ENCODE measurements around the gene BMP6. TPM values are rescaled to one million over a fixed set of nuclear protein-coding genes. Genes with fewer than 3 reads are reported as not detected.
A peak's percentile ranks its signal among the peaks of the same experiment; 100 is the strongest.

BMP6 gene
- total RNA-seq, 4 donors from 2014 or later, result 1.7 to 8.3 (median 3.3) TPM

DNA sequence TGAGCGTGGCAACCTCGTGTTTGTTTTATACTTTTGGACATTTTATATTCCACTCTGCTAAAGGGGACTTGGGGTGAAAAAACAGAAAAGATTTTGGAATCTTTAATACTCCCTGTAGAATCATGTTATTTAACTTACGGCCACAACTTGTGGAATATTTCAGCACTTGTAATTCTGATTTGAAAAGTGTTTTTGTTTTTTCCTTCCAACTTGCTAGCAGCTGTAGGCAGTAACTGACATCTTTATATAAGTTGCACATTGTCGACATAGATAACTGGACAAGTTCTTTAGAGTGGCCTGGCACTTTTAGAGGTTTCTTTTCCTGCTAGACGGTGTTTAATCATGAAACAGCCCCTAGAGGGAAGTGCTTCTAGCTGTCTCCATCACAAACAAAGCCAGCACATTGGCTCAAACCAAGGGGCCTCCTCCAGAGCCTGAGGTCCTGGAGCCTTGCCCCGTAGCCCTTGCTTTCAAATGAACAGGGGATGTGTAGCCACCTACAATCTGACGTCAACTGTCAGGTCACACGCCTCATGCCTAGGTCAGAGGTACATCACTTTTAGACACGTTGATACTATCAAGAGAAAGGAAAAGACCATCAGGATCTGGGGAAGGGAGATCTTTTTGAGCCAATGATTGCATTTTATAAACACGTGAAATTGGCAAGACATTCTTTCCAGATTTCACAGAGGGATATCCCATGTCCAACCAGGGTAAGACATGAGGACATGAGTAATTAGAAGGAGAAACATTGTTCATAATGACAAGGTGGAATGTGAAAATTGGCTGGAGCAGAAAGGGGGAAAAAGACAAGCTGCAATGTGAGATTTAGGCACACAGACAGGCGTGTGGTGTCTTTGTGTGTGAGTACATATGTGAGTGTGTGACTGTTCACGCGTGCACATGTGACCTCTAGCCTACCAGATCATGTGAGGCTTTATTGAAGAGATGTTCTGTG lies 92.6 kb downstream of the BMP6 start:
- Histone ChIP-seq H3K36me3 (no peaks in the 10 kb centered on the region), H3K27me3 (no peaks in the 10 kb centered on the region), H3K27ac (peak overlapping the region in 1 of 4 donors; percentile 13), H3K4me3 (no peak overlapping the region), H3K4me1 (peaks cover 0 to 3% of the 10 kb centered on the region in 2 donors), H3K9me3 (no peaks in the 10 kb centered on the region)
- intact Hi-C loops (cut with DNase I; ENCODE audit: low total_unique reads), result no loop called here
- DNase-seq (no peak), ATAC-seq (no peak)
- TF ChIP-seq CTCF (IDR thresholded peaks at IDR 0.05 in 4 of 5, conservative IDR thresholded peaks at IDR 0.05 in 1 of 5), result no peak
- TF ChIP-seq POLR2A (IDR thresholded peaks at IDR 0.05), result no peak
- in situ Hi-C loops (cut with MboI; ENCODE audit: low sequenced_read_pairs in 4 of 4), result no loop called here

- intact Hi-C loops (cut with DNase I; ENCODE audit: low total_unique reads), result no loop called here
- TF ChIP-seq CTCF (IDR thresholded peaks at IDR 0.05 in 4 of 5, conservative IDR thresholded peaks at IDR 0.05 in 1 of 5) (no peak), POLR2A (IDR thresholded peaks at IDR 0.05) (no peak)
- Histone ChIP-seq H3K4me1 (peaks cover 0 to 3% of the 10 kb centered on the region in 2 donors), H3K9me3 (no peaks in the 10 kb centered on the region), H3K27ac (no peak overlapping the region), H3K27me3 (no peaks in the 10 kb centered on the region), H3K36me3 (no peaks in the 10 kb centered on the region), H3K4me3 (no peak overlapping the region)
- DNase-seq (no peak), ATAC-seq (no peak)
- in situ Hi-C loops (cut with MboI; ENCODE audit: low sequenced_read_pairs in 4 of 4), result no loop called here
Observed at GRCh38 chr6:7819431-7820015, 93.6 kb downstream of the BMP6 start.

DNA sequence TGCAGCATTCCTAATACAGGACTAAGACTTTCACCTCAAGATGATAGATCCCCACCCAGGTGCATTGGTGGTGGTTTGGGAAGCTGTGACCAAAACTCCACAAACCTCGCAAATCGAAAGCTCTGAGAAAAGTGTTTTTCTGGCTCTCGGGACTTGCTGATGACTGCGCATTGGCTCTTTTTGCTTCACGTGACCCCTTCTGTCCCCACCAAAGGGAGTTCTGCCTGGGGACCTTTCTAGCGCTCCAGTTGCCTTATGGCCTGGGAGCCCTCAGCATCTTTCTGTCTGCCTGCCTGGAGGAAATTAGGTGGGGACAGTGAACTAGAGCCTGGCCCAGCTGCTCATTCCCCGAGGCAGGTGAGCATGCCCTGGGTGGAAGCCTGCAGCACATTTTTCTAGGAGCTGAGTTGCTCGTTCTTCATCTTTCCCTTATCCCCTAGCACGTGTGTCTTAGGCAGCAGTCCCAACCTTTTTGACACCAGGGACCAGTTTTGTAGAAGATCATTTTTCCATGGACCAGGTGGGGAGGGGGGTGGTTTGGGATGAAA lies 94.5 kb downstream of the BMP6 start:
- no peak overlapping the region for H3K4me3 ChIP-seq
- H3K9me3 ChIP-seq, result no peaks in the 10 kb centered on the region
- peaks cover 0 to 3% of the 10 kb centered on the region in 2 donors for H3K4me1 ChIP-seq
- intact Hi-C loops (cut with DNase I; ENCODE audit: low total_unique reads) (no loop called here), in situ Hi-C loops (cut with MboI; ENCODE audit: low sequenced_read_pairs in 4 of 4) (no loop called here)
- no peak for ATAC-seq
- no peak for DNase-seq
- no peaks in the 10 kb centered on the region for H3K27me3 ChIP-seq
- no peak for TF ChIP-seq POLR2A (IDR thresholded peaks at IDR 0.05)
- TF ChIP-seq CTCF (IDR thresholded peaks at IDR 0.05 in 4 of 5, conservative IDR thresholded peaks at IDR 0.05 in 1 of 5), result no peak
- no peaks in the 10 kb centered on the region for H3K36me3 ChIP-seq
- no peak overlapping the region for H3K27ac ChIP-seq

DNA sequence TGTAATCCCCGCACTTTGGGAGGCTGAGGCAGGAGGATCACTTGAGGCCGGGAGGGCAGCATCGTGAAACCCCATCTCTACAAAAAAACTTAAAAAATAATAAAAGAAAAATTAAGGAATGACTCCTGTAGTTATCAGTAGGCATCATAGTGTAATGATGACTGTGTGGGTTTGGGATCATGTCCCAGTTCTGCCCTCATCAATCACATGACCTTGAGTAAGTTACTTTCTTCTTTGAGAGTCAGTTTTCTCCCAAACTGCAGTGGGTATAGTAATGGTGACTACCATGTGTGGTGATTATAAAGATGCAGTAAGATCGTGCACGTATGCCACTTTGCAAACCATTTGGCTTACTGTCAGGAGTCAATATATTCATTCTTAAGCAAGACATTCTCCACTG lies 95.5 kb downstream of the BMP6 start:
- no peak overlapping the region for H3K4me3 ChIP-seq
- no peak for TF ChIP-seq POLR2A (IDR thresholded peaks at IDR 0.05)
- TF ChIP-seq CTCF (IDR thresholded peaks at IDR 0.05 in 4 of 5, conservative IDR thresholded peaks at IDR 0.05 in 1 of 5), result no peak
- ATAC-seq (no peak), DNase-seq (no peak)
- H3K27ac ChIP-seq, result no peak overlapping the region
- intact Hi-C loops (cut with DNase I; ENCODE audit: low total_unique reads), result no loop called here
- in situ Hi-C loops (cut with MboI; ENCODE audit: low sequenced_read_pairs in 4 of 4), result no loop called here
- H3K36me3 ChIP-seq, result no peaks in the 10 kb centered on the region
- H3K9me3 ChIP-seq, result no peaks in the 10 kb centered on the region
- no peaks in the 10 kb centered on the region for H3K27me3 ChIP-seq
- H3K4me1 ChIP-seq, result no peaks in the 10 kb centered on the region

Measured in gastrocnemius medialis (tissue), 4 donors.